Activated T-cell treated with anti-CD3 and anti-CD28 coated beads for 1 hour (primary cell): ENCODE data around the gene MADD.
"Not testable (repeated sequence)": the region's sequence is repeated elsewhere in the genome, so short reads cannot be mapped to it uniquely, and the experiment has no call there.

ENCODE experiments used
- DNase-seq: peaks from one replicate; pipeline ENCODE4 v3.0.0-alpha.2; 2020; ENCODE audit warnings: low read depth

The MADD gene

DNA sequence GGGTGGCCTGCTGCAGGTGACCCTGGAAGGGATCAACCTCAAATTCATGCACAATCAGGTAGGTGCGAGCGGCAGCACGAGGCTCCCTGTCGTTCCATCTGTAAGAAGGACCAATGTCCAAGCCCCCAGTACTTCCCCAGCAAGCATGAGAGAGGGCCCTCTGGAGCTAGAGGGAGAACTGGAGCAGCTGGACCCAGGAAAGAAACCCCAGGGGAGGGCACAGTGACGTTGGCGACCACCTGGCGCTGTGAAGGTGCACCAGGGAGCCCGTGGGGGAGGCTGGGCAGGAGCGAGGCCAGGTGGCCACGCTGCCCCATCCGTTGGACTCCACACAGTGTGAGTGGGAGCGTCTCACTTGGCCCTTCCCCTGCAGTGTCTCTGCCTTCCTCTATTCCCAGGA, 54.6 kb downstream of the MADD start:
- DNase-seq, result no peak

DNA sequence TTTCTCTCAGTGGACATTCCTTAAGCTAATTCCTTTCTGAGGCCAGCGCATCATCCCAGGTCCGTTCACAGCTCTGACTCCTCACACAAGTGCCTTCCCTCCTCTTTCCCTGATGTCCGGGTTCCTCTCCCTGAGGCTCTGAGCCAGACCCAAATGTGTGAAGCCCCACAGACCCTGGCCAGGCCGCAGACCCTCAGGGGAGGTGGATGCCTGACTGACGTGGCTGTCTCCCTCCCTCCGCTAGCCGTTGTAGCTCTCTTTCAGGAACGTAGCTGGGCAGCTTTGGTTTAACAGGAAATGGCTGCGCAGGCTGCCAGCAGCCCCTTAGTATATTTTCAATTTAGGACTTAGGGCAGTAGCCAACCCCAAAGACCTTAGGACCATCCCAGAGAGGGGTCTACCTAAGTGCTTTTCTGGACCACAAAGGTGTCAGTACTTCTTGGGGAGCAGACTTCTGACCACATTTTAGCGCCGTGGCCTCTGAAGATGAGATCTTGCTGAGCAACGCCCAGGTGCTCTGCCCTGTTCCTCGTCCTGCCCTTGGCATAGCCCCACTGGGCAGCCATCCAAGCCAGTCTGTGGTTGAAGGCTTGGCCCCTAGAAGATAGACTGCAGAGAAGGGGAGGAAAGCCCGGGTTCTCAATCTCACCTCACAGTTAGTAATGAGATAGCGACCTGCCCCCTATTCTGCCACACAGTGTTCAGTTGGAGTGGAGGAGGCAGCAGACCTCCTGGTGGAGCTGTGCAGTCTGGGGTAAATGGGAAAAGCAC, 55.5 kb downstream of the MADD start:
- DNase-seq, result no peak

DNA sequence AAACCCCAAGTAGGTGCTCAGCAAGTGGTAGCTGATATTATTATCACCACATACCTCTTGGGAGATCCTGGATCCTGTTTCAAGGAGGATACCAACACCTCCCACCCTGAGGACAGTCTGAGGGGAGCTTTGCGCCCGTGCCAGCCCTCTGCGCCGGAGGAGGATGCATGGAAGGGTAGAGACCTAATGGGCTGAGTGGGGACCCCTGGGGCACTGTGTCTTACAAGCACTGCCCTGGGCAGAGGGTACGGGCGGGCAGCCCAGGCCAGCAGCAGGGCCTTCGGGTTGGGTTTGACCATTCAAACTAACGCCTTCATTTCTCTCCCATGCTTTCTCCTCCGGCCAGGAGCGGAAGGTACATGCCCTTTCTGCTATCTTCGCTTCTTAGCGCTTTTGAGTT, 56.3 kb downstream of the MADD start:
- DNase-seq, result no peak

DNA sequence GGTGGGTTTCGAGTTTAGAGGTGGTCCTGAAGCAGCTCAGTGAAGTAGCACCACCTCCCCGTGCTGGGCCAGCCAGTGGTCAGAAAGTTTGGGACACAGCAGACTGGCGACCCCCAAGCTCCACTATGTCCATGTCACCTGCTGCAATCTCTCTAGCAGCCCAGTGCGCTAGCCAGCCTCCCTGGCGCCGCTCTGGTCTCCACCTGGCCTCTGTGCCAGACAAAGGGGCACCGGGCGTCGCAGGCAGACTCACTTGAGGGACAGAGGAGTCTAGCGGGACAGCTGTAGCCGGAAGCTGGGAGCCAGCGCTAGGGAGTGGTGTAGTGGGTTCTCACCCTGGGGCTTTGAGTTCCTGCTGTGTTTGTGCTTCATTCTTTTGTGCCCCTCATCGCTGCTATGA, 57.1 kb downstream of the MADD start:
- DNase-seq, result no peak

DNA sequence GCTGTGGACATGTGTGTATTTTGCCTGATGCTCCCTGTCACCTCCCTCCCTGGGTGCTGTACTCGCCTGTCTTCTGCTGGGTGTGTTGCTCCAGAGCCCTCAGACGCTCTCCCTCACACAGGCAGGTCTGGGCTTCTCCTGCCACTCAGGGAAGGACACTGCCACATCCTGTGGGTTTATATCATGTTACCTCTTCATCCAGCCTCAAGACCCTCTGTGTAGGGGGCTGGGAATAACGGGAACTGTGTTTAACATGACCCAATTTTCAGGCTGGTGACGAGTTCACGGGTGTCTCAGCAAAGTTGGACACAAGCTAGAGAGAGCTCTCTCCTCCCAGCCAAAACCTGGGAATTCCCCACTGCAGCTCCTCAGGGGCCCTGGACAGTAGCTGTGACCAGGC, 58.0 kb downstream of the MADD start:
- no peak for DNase-seq

DNA sequence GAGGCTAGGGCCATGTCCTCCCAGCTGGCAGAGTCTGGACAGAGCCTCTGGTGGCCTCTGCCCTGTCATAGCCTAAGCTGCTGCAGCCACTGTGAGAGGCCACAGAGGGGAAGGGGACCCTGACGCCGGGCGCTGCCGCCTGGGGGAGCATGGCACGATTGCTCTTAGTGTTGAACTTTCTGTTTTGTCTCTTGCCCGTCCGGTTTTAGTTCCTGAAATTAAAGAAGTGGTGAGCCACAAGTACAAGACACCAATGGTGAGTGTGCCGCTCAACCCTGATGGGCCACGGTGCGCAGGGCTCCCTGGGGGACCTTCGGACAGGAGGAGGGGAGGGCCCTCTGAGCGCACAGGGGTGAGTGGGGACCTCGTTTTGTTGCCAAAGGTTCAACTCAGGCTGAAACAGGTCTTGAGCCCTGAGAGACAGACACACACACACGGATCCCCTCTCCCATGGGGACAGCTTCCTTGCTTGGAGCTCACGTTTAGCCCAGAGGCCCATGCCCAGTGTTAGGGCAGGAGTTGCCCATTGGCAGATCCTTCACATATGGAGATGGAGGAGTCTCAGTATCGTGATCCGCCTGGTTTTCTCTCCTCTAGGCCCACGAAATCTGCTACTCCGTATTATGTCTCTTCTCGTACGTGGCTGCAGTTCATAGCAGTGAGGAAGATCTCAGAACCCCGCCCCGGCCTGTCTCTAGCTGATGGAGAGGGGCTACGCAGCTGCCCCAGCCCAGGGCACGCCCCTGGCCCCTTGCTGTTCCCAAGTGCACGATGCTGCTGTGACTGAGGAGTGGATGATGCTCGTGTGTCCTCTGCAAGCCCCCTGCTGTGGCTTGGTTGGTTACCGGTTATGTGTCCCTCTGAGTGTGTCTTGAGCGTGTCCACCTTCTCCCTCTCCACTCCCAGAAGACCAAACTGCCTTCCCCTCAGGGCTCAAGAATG, 58.8 kb downstream of the MADD start:
- no peak for DNase-seq

DNA sequence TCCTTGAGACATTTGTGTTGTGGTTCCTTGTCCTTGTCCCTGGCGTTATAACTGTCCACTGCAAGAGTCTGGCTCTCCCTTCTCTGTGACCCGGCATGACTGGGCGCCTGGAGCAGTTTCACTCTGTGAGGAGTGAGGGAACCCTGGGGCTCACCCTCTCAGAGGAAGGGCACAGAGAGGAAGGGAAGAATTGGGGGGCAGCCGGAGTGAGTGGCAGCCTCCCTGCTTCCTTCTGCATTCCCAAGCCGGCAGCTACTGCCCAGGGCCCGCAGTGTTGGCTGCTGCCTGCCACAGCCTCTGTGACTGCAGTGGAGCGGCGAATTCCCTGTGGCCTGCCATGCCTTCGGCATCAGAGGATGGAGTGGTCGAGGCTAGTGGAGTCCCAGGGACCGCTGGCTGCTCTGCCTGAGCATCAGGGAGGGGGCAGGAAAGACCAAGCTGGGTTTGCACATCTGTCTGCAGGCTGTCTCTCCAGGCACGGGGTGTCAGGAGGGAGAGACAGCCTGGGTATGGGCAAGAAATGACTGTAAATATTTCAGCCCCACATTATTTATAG, 59.6 kb downstream of the MADD start:
- no peak for DNase-seq

- no peak for DNase-seq
These were observed 60.3 kb downstream of the MADD start for GRCh38 chr11:47329987-47330931.

GRCh38 chr11:47331454-47332302, 61.7 kb downstream of the MADD start:
- no peak for DNase-seq

DNA sequence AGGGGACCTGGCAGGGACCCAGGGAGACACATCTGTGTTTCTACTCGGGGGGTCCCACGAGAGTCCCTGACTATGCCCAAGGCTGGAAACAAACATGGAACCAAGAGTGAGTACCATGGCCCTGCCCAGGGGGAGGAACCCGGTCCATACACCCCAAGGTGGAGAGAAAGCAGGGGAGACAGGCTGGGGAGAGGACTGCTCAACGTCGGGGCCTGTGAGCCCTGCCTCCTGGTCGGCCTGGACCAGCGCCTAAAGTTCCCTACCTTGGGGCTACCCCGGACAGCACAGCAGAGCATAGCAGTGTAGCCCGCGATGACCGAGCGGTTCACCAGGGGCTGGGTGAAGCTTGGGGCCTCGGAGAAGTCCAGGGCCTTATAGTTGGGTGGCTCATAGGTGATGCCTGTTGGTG, 62.4 kb downstream of the MADD start:
- DNase-seq, result no peak

GRCh38 chr11:47332791-47333525, 63.0 kb downstream of the MADD start:
- DNase-seq, result no peak

- no peak for DNase-seq
These were observed 63.6 kb downstream of the MADD start for GRCh38 chr11:47333526-47333845.

DNA sequence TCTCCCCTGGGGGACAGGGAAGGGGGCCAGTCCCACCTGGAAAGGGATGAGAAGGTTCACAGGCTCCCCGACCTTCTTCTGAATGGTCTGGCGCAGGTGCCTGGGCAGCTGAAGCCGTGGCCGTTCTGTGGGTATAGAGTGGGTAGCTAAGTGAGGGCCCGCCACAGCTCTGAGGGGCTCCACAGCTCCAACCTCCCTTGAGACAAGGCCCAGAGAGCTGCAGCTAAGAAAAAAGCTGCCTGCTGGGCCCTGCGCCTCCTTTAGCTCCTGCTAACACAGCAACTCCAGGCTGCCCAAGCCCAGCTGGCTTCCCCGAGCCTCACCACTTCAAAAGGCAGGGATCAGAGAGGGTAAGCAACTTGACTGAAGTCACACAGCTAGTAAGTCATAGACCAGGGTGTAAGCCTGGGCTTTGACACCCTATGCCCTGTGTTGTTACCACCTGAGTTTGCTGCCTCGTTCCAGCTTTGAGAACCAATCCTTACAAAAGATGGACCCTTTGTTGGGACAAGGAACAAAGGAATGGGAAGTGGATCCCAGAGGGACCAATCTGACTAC, 64.0 kb downstream of the MADD start:
- DNase-seq, result no peak

DNA sequence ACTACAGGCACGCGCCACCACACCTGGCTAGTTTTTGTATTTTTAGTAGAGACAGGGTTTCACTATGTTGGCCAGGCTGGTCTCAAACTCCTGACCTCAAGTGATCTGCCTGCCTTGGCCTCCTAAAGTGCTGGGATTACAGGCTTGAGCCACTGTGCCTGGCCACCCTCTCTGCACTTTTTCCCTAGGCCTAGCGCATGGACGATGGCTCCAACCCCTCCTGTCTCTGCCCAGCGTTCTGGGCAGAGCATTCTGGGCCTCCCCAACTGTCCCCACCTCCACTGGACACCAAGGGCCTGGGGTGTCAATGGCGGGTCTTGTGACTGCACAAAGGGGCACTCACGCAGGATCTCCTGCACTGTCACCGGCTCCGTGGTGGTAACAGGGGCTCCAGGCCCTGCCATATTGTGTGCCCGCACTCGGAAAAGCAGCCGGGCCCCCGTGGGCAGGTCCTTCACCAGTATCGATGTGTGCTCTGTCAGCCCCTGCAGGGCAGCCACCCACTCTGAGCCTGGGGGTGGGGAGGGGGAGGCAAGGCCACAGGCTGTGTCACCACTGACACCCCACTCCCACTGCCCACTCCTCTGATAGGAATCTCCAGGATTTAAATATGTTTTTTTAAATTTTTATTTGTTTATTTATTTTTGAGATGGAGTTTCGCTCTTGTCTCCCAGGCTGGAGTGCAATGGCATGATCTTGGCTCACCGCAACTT, 64.9 kb downstream of the MADD start:
- not testable (repeated sequence) for DNase-seq

DNA sequence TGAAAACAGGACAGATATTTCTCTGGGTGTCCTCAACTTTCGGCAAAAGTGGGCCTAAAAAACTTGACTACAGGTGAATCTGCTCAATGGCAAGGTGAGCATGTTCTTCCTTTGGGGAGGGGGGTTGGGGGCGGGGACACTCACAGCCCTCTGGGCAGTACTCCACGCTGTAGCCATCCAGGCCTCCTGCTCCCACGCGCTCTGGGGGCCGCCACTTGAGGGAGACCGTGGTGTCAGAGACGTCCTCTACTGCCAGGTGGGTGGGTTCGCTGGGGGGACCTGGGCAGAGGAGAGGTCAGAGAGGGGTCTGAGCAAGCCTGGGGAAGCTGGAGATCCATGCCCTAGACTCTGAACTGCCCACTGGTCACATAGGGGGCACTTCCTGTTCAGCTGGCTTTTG, 65.8 kb downstream of the MADD start:
- DNase-seq, result no peak

DNA sequence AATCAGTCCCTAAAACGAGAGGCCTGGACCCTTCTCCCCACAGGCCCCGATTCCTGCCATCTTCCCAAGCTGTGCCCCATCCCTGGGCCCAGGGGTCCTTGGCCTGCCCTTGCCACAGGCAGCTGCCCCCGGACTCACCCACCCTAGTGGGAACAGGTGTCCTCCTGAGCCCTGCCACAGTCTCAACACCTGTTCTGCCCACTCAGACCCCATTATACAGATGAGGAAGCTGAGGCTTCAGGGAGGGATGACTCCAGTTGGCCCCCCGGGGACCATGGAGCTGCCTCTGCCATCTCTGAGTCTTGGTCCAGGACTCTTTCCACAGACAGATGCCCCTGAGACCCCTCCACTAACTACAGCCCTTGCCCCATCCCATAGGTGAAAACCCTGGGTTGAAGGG, 66.7 kb downstream of the MADD start:
- no peak for DNase-seq

- no peak for DNase-seq
These were observed 67.4 kb downstream of the MADD start for GRCh38 chr11:47337229-47337924.

DNA sequence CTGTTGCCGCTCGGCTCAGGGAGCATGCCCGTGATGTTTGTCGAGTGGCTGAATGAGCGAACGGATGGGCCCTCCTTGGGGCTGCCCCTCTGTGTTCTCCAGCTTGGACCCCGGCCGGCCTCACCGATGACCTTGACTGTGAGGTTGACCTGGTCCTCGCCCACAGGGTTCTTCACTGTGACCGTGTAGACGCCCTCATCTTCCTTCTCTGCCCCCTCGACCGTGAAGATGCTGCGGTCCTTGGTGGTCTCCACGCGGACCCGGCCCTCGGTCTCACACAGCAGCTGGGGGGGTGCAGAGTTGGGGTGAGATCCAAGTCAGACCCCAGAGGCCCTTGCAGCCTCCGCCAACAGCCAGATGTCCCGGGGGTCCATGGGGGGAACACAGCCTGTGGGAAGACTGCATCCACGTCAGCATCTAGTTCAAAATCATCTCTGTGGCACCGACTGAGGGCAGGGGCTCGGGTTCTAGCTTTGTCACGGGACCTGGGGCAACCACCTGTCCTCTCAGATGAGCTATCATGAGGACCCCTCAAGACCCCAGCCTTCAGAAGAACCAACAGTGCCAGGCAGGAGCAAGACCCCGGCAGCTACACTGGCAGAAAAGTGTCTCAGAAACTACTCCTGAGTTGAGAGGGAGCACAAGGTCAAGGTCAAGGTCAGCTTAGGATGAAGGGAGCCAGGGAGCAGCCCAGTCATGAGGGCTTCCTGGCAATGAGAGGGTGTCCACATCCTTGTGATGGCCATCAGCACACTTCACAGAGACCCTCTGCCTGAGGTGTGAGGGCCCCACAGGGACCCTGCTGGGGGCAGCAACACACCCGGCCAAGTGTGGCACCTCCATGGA, 68.7 kb downstream of the MADD start:
- no peak for DNase-seq
